GM12878 (cell line): ENCODE results near the gene PTH2R.

Experiments used
- NFXL1 ChIP-seq: fragments of 450-650 bp; IDR thresholded peaks from 2 replicates; pipeline ENCODE4 v1.6.1; 2017; ENCODE audit warnings: antibody characterized with exemption, mild to moderate bottlenecking, borderline replicate concordance
- NR2F1 ChIP-seq: fragments of 450-650 bp; conservative IDR thresholded peaks from 2 replicates; pipeline ENCODE4 v1.6.1; 2017; ENCODE audit warnings: mild to moderate bottlenecking
- POLR2AphosphoS5 ChIP-seq: IDR thresholded peaks from 2 replicates; pipeline ENCODE4 v1.6.1; 2011; ENCODE audit warnings: mild to moderate bottlenecking, low read length, inconsistent platforms
- RAD51 ChIP-seq: fragments of 450-650 bp; IDR thresholded peaks from 2 replicates; pipeline ENCODE4 v1.6.1; 2016; ENCODE audit warnings: moderate library complexity, mild to moderate bottlenecking, inconsistent platforms
- RFX5 ChIP-seq: IDR thresholded peaks from 2 replicates; pipeline ENCODE4 v1.6.1; 2011; ENCODE audit warnings: low read depth, low read length, improper control_type of control experiment
- YY1 ChIP-seq: IDR thresholded peaks from 2 replicates; pipeline ENCODE4 v1.6.1; 2011; ENCODE audit warnings: low read depth, mild to moderate bottlenecking, low read length
- ZNF274 ChIP-seq: IDR thresholded peaks from one replicate; pipeline ENCODE4 v1.8.0; 2011; ENCODE audit not compliant: insufficient read length, insufficient read depth

GRCh38 chr2:208490492-208490891 lies 83.9 kb downstream of the PTH2R start:
- TF ChIP-seq RFX5 (no peak), ZNF274 (no peak), POLR2AphosphoS5 (no peak), RAD51 (no peak), NFXL1 (no peak), NR2F1 (no peak), YY1 (no peak)
